Measurements from ENCODE around the gene LPCAT1.

The LPCAT1 gene

DNA sequence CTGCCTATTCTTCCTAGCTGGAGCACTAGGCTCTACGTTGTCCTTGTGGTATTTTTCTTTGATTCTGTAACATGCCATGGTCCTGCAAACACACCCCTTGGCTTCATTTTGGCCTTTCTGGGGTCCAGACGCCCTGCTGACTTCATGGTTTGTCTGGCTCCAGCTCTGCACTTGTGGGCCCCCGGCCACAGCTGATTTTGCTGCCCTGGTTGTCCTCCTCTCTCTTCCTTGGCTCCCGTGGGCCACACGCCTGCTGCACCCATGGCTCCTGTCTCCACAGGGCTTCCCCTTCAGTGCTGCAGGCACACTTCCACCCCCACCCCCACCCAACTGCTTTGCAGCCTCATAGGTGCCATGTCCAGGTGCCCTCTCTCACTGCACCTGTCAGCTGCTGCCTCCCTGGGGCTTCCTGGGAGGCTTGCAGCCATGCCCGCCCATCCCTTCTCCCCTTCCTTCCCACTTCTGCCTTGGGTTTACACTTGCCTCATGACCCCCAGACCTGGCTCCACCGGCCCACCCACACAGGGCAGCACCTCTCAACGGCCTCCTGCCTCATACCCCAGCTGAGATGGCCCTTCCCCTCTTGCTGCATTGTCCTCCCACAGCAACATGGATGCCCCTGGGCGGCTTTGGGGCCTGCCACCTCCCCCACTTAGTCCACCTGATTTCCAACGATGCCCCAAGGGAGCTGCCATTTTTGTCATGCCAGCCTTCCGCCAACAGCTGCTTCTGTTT lies 104.1 kb downstream of the LPCAT1 start:
- DNase-seq, result no peak

DNA sequence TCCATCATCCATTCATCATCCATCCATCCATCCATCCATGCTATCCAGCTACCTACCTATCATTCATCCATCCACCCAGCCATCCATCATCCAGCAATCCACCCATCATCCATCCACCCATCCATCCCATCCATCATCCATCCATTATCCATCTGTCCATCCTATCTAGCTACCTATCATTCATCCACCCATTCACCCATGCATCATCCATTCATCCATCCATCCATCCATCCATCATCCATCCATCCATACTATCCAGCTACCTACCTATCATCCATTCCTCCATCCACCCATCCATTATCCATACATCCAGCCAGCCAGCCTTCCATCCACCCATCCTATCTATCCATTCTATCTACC lies 104.9 kb downstream of the LPCAT1 start:
- no peak for DNase-seq

DNA sequence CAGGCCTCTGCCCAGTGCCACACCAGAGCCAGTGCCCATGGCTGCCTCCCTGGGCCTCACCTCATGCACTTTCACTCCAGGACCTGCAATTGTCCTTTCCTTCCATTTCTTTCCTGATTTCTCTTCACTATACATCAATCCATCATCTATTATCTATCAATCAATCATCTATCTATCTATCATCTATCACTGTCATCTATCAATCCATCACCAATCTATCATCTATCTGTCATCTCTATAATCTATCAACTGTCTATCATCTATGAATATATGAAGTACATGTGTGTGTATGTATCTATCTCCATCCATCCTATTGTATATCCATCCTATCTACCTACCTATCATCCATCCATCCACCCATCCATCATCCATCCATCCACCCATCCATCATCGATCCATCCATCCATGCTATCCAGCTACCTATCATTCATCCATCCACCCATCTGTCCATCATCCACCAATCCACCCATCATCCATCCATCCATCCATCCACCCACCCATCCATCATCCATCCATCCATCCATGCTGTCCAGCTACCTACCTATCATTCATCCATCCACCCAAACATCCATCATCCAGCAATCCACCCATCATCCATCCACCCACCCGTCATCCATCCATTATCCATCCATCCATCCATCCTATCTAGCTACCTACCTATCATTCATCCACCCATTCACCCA lies 105.4 kb downstream of the LPCAT1 start:
- no peak for DNase-seq

DNA sequence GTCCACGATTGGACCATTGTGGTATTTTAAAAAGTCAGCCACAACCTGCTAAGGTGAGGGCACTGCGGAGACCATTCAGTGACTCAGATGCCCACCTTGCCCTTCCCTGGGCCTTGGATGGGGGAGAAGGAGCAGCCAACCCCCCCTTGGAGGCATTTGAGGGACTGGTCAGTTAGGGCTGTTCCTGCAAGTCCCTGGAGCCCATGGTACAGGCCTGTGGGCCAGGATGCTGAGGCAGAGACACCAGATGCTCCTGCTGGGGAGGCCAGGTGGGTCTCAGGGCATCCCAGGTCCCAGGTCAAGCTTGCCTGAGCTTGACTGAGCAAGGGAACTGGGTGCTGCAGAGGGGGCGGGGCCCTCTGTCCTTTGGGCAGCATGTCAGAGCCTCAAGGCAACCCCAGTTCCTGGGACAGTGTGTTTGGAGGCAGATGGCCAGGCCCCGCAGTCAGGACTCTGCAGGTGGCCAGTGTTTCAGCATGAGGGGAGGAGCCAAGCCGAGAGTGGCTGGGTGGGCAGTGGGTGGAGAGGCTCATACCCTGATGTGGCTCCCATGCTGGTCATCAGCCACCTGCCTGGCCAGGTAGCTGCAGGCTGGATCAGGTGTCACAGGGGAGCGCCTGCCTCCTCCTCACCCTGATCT lies 106.1 kb downstream of the LPCAT1 start:
- no peak for DNase-seq

DNA sequence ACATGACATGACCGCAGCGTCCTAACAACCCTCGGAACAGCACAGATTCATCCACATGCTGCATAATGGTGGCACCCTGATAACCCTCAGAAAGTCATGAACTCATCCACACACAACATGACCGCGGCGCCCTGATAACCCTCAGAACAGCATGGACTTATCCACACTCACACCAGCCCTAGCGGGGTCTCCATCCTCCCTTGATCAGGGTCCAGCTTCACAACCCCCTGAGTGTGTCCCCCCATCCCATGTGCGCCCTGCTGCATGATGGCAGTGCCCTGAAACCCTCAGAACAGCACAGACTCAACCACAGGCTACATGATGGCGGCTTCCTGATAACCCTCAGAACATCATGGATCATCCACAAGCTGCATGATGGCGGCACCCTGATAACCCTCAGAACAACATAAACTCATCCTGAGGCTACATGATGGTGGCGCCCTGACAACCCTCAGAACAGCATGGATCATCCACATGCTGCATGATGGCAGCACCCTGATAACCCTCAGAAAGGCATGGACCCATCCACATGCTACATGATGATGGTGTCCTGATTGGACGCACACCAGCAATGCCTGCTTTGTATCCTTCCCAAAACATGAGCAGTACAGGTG lies 106.8 kb downstream of the LPCAT1 start:
- DNase-seq, result no peak

DNA sequence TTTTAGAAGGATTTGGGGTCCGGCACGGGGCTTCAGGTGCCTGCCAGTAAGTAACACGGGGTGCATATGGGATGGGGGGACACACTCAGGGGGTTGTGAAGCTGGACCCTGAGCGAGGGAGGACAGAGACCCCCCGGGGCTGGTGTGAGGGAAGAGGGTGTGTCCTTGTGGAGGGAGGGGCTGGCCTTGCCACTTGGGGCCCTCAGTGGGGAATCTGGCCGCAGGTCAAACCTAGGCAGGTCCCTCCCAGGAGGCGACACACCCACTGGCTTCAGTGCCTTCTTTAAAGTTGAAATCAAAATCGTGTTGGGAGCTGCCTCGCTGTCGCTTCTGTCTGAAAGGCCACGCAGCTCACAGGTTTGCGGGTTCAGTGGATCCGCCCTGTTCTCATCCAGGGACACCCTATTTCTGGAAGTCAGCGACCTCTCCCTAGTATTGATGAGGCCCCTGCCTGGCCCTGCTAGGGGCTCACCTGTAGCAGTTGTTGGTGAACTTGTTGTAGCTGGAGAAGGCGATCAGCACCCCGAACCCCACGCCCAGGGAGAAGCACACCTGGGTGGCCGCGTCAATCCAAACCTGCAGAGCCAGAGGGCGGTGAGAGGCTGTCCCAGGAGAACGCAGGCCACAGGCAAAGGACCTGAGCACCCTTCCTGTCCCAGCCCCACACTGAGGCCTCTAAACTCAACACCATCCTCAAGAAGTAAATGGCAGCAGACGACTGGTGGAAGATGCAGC lies 108.0 kb downstream of the LPCAT1 start:
- no peak for DNase-seq

DNA sequence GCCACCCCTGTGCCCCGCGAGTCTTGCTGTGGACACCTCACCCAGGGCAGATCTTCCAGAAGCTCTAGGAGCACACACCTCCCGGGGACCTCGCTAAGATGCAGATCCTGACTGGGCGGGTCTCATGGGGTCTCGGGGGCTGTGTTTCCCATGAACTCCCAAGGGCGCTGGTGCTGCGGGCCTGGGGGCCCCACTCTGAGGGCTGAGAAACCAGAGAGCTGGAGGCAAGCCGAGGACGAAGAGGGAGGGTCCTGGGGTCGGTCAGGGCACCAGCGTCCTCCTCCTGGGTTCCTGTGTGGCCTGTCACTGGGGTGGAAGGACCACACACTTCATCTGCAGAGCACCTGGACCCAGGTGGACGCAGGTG lies 108.7 kb downstream of the LPCAT1 start:
- no peak for DNase-seq

DNA sequence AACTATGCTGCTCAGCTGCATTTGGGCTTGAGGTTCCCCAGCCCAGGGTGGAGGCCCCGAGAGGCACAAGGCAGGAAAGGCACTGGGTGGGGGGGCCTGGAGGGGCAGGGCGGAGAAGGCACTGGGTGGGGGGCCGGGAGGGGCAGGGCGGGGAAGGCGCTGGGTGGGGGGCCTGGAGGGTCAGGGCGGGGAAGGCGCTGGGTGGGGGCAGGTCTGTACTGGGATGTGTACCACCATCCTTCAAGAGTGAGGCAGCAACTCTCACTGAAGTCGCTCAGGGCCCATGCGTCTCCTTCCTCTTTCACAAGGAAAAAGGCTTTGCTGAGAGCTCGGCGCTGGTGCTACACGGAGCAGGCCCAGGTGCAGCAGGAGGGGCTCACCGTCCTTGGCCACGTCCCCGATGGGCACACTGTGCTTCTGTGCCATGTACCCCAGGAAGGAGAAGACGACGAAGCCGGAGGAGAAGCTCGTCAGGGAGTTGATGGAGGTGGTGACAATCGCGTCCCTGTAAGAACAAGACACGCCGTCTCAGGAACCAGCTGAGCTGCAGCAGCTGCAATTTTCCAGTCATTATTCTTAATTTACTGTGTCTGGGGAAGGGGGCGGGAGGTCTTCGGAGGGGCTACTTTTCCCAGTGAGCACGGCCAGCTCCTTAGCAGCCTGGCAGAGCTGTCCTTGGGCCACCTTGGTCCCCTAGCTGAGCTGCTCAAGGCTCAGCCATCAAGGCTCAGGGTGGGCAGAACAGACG lies 109.3 kb downstream of the LPCAT1 start:
- no peak for DNase-seq

DNA sequence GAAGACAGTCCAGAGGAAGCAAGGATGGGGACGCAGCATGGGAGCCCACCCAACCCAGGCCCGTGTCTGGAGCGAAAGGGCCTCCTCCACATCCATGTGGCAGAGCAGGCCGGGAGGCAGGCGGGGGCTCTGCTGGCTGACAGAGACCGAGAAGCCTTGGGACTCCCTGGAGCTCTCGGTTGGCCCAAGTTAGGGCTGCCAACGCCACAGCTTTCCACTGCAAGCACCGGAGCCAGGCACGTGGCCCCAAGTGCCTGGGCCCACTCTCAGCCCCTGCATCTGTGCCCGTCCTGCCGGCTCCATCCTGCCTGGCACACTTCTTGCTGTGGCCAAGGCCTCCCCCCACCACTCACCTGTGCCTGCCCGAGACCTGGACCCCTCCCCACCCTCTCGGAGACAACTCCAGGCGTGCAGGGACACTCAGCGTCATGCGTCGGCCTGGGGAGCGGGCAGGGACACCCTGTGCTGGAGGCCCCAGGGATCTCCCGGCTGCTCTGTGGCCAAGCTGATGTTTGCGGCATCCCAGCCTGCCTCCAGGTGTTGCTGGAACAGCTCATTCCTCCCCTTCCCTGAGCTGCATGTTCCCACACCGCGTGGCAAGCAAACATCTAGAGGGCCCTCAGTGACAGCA lies 110.0 kb downstream of the LPCAT1 start:
- no peak for DNase-seq

DNA sequence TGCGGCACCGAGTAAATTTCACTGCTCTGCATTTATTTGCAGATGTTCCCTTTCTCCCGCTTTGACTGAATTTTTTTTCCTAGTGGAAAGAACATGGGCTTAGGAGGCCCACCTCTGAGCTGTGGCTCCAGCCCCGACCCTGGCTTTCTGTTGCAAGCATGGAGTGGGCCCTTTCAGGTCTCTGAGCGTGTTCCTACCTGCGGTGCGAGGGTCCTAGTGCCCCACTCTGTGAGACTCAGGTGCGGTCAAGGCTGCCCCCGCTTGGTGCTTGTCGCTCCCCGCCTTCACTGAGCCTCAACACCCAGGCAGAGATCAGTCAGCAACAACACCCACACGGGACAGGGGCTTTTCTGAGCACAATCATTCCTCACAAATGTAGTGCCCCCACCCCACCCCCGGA lies 110.5 kb downstream of the LPCAT1 start:
- DNase-seq, result no peak

DNA sequence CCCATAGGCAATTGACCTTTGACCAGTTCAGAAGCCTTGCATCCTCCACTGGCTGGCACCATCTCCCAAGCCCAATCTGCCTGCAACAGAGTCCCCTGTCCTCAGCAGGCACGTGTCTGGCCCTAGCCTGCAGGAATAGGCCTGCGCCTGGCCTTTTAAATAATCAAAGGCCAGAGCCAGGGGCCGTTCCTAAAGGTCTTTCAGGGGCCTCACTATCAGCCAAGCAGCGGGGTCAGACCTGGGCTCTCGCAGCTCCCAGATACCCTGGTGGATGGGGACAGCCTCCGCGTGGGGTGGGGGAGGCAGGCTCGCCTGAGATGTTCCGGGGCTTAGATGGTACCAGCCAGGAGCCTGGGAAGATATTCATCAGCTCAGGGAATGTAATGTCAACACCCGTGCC lies 111.1 kb downstream of the LPCAT1 start:
- no peak for DNase-seq

DNA sequence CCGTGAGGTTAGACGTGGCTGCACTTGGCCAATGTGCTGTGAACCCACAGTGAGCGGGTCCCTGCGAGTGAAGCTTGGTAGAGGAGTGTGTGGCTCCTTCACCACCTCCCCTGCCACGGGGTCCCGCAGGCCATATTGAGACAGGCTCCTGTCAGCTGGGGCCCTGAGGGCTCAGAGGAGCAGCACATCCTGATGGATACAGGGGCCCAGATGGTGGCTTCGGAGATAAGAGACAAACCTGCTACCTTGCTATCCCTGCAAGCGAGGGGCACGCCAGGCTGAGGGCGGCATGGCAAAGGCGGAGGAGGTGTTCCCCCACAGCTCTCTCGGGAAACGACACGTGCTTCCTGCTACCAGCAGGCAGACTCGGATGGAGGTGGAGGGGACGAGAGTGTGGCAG lies 111.6 kb downstream of the LPCAT1 start:
- DNase-seq, result no peak

All from effector CD4-positive, alpha-beta T cell (primary cell).